HL-60 (cell line): ENCODE data around the gene KISS1R.

Source experiments
- DNase-seq, 2 experiments: peaks; one replicate each; pipeline ENCODE4 v3.0.0-alpha.2; 2010 to 2020; ENCODE audit warnings: low read depth in 1 of 2, low spot score in 1 of 2
- H3K27ac ChIP-seq: fragments of 250-450 bp; sonication (Bioruptor Pico); replicated peaks from 2 replicates; pipeline ENCODE4 v1.5.1; 2020; ENCODE audit warnings: mild to moderate bottlenecking, moderate library complexity
- H3K27me3 ChIP-seq: fragments of 250-450 bp; sonication (Bioruptor Pico); 2 replicates; pipeline ENCODE4 v1.5.1; 2021; ENCODE audit warnings: mild to moderate bottlenecking, moderate library complexity; ENCODE audit not compliant: insufficient read depth, poor library complexity, severe bottlenecking
- H3K4me3 ChIP-seq: replicated peaks from 2 replicates; pipeline ENCODE4 v1.5.1; 2011; ENCODE audit warnings: mild to moderate bottlenecking, control low read depth, low read length; ENCODE audit not compliant: insufficient read depth
- CTCF ChIP-seq: IDR thresholded peaks from one replicate; pipeline ENCODE4 v1.5.1; 2011; ENCODE audit warnings: low read length, control low read depth, inconsistent platforms; ENCODE audit not compliant: insufficient read depth
- GABPA ChIP-seq: IDR thresholded peaks from 2 replicates; pipeline ENCODE4 v1.6.1; 2012; ENCODE audit warnings: low read depth
- POLR2AphosphoS5 ChIP-seq: IDR thresholded peaks from 2 replicates; pipeline ENCODE4 v1.6.1; 2012; ENCODE audit warnings: low read depth
- REST ChIP-seq: IDR thresholded peaks from 2 replicates; pipeline ENCODE4 v1.6.1; 2012; ENCODE audit warnings: low read depth; ENCODE audit not compliant: insufficient replicate concordance
- SPI1 ChIP-seq: IDR thresholded peaks from 2 replicates; pipeline ENCODE4 v1.6.1; 2012; ENCODE audit warnings: low read depth, mild to moderate bottlenecking, borderline replicate concordance

Gene KISS1R

GRCh38 chr19:962683-963400 is 45.7 kb downstream of the KISS1R start:
- no peak overlapping the region for H3K4me3 ChIP-seq
- H3K27me3 ChIP-seq = no peaks in the 10 kb centered on the region
- H3K27ac ChIP-seq = no peak overlapping the region
- DNase-seq = no peak
- TF ChIP-seq REST (no peak), CTCF (no peak), SPI1 (no peak), GABPA (no peak), POLR2AphosphoS5 (no peak)

GRCh38 chr19:963486-963951 is 46.4 kb downstream of the KISS1R start:
- Histone ChIP-seq H3K27ac (no peak overlapping the region), H3K4me3 (no peak overlapping the region), H3K27me3 (no peaks in the 10 kb centered on the region)
- no peak for TF ChIP-seq REST
- TF ChIP-seq SPI1 = no peak
- no peak for TF ChIP-seq POLR2AphosphoS5
- no peak for DNase-seq

- H3K27me3 ChIP-seq = no peaks in the 10 kb centered on the region
- no peak for DNase-seq
- H3K27ac ChIP-seq = no peak overlapping the region
- TF ChIP-seq POLR2AphosphoS5 (no peak), SPI1 (no peak), GABPA (no peak), CTCF (no peak), REST (no peak)
- no peak overlapping the region for H3K4me3 ChIP-seq
These were observed 47.0 kb downstream of the KISS1R start for GRCh38 chr19:964116-964520.
